Glomerular visceral epithelial cell (primary cell): ENCODE data around the gene B4GALT7.

Experiments used
- DNase-seq: peaks from one replicate; pipeline ENCODE4 v3.0.0-alpha.2; 2016; ENCODE audit errors: extremely low spot score

B4GALT7 gene

GRCh38 chr5:177593511-177593910, 6.4 kb upstream of the B4GALT7 start:
- no peak for DNase-seq

GRCh38 chr5:177594071-177594470, 5.9 kb upstream of the B4GALT7 start:
- DNase-seq, result no peak

- no peak for DNase-seq
These were observed 4.8 kb upstream of the B4GALT7 start for GRCh38 chr5:177595026-177595585.

GRCh38 chr5:177595991-177596774, 3.7 kb upstream of the B4GALT7 start:
- DNase-seq, result no peak

- DNase-seq, result no peak
These were observed 3.1 kb upstream of the B4GALT7 start for GRCh38 chr5:177596775-177597238.

- no peak for DNase-seq
These were observed 1.5 kb upstream of the B4GALT7 start for GRCh38 chr5:177598477-177598876.

- DNase-seq, result peak; percentile 36
These were observed 631 bp downstream of the B4GALT7 start for GRCh38 chr5:177600508-177601018.

GRCh38 chr5:177601126-177601525, 1.2 kb downstream of the B4GALT7 start:
- no peak for DNase-seq

- DNase-seq, result no peak
These were observed 1.9 kb downstream of the B4GALT7 start for GRCh38 chr5:177601577-177602457.

GRCh38 chr5:177602458-177602830, 2.5 kb downstream of the B4GALT7 start:
- DNase-seq, result no peak

- DNase-seq, result no peak
These were observed 3.7 kb downstream of the B4GALT7 start for GRCh38 chr5:177603631-177604030.

- no peak for DNase-seq
These were observed 4.2 kb downstream of the B4GALT7 start for GRCh38 chr5:177604116-177604521.

- no peak for DNase-seq
These were observed 4.7 kb downstream of the B4GALT7 start for GRCh38 chr5:177604656-177605055.

GRCh38 chr5:177605078-177605477, 5.1 kb downstream of the B4GALT7 start:
- no peak for DNase-seq

GRCh38 chr5:177605667-177606066, 5.7 kb downstream of the B4GALT7 start:
- no peak for DNase-seq

- no peak for DNase-seq
These were observed 6.4 kb downstream of the B4GALT7 start for GRCh38 chr5:177606071-177607051.

- no peak for DNase-seq
These were observed 7.2 kb downstream of the B4GALT7 start for GRCh38 chr5:177607115-177607451.

- DNase-seq, result peak; percentile 84
These were observed 7.7 kb downstream of the B4GALT7 start for GRCh38 chr5:177607452-177608192.

- no peak for DNase-seq
These were observed 8.5 kb downstream of the B4GALT7 start for GRCh38 chr5:177608243-177609075.
